Transverse colon (tissue), 4 donors: Measurements from ENCODE around the gene NUDC.

Source experiments
- CTCF ChIP-seq, 5 experiments: fragments of 200-600 bp in 3 of 5; fragments of 450-650 bp in 2 of 5; sonication (generic) in 3 of 5; IDR thresholded peaks; 1 replicate in 2 of 5; 2 replicates in 3 of 5; pipeline ENCODE4 v1.5.1; 2016 to 2017; ENCODE audit warnings: antibody characterized with exemption in 5 of 5, inconsistent platforms in 3 of 5, mild to moderate bottlenecking in 2 of 5, moderate library complexity in 1 of 5
- EP300 ChIP-seq: sonication (generic); formaldehyde crosslinking; IDR thresholded peaks from one replicate; pipeline ENCODE4 v1.6.1; 2017; ENCODE audit warnings: antibody characterized with exemption, low read depth
- POLR2AphosphoS5 ChIP-seq, 3 donors: sonication (generic); formaldehyde crosslinking; IDR thresholded peaks; one replicate each; pipeline ENCODE4 v1.6.1; 2016; ENCODE audit warnings: antibody characterized with exemption in 3 of 3

GRCh38 chr1:26971590-26971989 lies 50.0 kb downstream of the NUDC start:
- TF ChIP-seq CTCF (IDR thresholded peaks at IDR 0.05) = no peak
- no peak for TF ChIP-seq EP300
- TF ChIP-seq POLR2AphosphoS5 (IDR thresholded peaks at IDR 0.05) = no peak
